GM18868 (cell line): Measurements from ENCODE around the gene PANK4.
"Not testable (repeated sequence)": the region's sequence is repeated elsewhere in the genome, so short reads cannot be mapped to it uniquely, and the experiment has no call there.

Experiments
- ATAC-seq: cut with Tn5 transposase; IDR thresholded peaks from one replicate; pipeline ENCODE4 v1.9.1; 2021; ENCODE audit warnings: mild to moderate bottlenecking, moderate library complexity; ENCODE audit not compliant: unreplicated experiment

Gene PANK4

DNA sequence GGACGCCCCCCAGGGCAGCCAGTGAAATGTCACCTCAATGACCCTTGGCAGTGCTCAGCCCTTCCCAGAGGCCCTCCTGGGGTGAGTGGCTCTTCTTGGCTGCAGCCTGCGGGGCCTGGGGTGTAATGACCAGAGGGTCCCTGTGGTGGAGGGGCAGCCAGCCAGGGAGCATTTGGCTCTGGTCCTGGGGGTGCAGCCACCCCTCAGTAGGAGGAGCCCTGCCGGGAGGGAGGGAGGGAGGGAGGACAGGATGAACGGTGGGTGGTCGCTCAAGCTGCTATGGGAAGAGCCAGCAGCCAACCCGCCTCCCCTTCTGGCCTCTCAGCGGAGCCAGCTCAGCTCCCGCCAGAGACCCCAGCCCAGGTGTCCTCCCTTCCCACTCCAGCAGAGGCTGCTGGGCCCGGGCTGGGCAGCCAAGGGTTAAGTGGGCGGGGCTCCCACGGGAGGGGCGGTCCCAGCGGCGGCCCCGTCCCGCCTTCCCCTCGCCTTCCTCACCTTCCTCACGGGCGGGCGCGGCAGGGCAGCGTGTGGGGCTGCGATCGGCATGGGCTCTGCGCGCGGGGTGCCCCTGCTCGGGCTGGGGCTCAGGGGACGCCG lies 59.3 kb downstream of the PANK4 start:
- ATAC-seq: no peak

DNA sequence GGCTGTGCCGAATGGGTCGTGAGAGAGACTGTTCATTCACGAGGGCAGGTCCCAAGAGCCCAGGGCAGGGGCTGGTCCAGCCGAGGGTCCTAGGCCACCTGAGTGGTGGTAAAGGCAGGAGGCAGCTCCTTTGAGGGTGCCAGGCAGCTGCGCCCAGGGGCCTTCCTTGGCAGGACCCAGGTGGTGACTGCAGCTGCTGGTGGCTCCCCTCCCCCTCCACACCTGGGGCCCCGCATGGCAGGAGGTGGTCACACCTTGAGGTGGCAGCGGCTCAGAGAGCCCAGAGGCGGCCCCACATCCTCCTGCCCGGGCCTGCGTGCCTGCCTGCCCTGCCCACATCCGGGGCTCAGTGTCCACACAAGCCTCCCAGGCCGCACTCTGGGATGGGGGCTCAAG lies 60.1 kb downstream of the PANK4 start:
- no peak for ATAC-seq

DNA sequence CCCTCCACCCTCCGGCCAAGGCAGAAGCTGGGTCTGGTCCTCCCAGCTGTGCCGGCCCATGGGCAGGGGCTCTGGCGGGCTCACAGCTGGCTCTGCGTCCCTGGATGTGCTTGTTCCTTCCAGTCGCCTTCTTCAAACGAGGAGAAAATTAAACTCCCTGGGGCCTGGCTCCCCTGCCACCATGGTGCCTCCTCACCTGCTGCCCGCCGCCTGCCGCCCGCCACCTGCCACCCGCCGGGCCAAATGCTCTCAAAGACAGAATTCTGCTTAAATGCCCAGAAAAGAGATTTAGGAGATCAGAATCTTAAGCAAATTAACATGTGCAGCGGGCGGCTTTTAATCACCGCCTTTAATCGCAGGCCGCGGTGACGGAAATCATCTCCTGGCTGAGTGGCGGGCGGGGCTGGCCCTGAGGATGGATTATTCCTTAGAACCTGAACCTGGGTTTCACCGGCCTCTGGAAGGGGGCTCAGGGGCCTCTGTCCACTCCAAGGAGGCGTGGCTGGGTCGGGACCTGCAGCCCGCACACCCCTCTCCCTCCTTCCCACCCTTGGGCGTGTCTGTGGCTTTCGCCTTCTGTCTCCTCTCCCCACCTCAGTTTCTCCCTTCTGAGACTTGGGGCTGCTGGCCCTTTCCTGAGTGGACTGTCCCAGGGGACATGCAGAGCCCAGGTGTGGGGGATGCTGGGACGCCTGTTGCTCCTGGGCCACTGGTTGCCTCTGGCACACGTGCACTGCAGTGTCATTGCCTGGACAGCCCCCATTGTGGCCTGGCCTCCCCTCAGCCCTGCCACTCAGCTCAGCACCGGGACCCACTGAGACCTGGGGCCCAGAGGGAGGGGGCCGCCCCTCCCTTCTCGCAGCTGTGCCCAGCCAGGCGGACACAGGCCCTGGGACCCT lies 60.8 kb downstream of the PANK4 start:
- ATAC-seq: no peak

DNA sequence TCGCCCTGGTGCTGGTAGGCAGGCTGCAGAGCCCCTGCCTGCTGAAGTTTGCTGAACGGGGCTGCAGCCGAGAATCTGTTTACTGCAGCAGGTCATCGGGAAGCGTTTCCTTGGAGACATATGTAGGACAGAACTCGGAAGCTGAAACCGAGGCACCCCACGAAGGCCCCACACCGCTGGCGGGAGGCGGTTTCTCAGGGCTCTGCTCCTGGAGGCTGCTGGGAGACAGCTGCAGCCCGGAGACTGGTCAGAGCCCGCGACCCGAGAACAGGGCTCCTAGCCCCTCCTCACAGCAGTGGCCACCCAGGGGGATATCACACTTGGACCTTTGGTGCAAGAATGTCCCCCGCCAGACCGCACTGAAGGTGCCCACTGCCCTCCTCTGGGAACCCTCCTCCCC lies 63.0 kb downstream of the PANK4 start:
- no peak for ATAC-seq

DNA sequence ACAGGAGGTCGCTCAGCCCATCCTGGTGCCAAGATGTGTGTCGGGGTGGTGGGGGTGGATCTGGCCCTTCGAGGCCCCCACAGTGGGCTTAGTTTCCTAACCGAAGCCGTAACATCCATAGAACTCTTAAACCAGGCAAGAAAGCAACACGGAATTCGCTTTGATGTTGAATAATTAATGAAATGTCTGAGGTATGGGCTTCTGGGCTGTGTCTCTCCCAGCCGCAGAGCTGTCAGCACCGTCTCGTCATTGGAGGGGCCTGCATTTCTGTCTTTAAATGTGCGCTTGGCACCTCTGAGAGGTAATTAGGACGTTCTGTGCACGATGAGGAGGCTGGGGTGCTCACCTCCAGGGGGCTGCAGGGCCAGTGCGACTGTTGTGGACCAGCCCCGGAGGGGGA lies 63.6 kb downstream of the PANK4 start:
- no peak for ATAC-seq

DNA sequence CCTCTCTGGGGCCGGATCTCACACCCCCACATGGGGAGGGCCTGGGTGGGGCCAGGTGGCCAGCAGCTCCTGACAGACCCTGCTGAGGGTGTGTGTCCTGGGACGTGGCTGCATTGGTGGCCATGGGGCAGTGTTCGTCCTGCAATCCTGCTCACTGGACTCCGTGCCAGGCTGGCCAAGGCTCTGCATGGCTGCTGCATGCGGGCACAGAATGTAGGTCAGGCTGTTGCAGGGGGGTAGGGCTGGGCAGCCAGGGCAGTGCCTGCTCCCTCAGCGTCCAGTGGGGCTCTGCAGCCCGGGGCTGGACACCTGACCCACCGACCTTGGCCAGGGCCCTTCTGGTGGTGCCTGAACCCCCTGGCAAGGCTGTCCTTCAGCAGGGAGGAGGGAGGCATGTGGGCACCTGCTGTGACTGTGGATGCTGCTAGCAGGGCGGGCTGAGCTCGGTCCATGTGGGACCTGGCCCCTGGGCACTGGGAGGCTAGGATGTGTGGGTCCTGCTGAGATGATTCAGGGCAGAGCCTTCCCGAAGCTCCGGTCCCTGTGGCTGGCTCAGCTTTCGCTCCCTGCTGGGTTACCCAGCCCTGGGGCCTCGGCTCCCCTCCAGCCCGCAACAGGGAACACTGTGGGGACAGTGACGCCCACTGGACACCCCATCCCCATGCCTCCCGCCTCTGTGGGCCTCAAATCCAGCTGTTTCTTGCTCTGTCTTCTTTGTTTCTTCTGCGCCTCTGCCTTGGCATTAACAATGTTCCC lies 65.2 kb downstream of the PANK4 start:
- no peak for ATAC-seq

DNA sequence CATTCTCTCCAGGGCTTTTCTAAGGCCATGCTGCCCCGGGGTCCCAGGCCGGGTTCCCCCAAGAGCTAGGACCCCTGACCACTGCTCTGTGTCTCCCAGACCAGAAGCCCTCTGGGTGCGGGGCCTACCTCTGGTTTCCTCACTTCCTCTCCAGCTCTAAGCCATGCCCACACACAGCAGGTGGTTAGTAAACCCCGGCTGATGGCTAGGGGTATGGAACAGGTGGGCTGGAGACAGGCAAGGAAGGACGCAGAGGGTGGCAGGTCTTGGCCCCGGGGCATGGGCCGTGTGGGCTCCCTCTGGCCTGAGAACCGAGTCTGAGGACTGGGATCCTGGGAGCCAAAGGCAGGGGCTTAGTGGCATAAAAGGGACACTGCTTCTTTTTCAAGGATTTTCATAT lies 66.2 kb downstream of the PANK4 start:
- no peak for ATAC-seq

DNA sequence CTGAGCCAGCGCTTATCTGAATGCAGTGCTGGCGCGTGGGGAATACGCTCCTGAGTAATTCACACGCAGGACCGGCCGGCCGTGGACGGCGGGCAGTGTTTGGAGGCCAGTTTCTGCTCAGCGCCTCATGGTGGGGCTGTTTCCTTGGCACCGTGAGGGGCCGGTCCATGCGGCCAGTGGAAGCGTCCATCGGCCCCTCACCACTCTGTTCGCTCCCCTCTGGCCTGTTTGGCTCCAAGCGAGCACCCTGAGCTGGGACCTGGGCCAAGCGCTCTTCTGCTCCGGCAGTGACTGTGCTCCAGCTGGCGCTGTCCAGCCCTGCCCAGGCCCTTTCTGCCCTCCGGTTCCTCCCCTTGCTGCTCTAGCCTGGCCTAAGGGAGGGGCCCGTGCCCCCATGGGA lies 66.6 kb downstream of the PANK4 start:
- ATAC-seq: no peak

DNA sequence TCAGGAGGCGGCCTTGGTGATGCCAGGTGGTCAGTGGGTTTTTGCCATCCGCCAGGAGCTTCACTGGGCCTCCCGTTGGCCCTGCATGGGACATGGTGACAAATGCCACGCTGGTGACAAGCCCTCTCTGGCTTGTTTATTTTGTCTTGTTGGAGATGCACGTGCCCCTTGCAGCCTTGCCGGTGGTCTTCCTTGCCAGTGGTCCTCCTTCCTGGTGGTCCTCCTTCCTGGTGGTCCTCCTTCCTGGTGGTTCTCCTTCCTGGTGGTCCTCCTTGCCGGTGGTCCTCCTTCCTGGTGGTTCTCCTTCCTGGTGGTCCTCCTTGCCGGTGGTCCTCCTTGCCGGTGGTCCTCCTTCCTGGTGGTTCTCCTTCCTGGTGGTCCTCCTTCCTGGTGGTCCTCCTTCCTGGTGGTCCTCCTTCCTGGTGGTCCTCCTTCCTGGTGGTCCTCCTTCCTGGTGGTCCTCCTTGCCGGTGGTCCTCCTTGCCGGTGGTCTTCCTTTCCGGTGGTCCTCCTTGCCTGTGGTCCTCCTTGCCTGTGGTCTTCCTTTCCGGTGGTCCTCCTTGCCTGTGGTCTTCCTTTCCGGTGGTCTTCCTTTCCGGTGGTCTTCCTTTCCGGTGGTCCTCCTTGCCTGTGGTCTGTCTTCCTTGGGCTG lies 67.2 kb downstream of the PANK4 start:
- not testable (repeated sequence) for ATAC-seq

DNA sequence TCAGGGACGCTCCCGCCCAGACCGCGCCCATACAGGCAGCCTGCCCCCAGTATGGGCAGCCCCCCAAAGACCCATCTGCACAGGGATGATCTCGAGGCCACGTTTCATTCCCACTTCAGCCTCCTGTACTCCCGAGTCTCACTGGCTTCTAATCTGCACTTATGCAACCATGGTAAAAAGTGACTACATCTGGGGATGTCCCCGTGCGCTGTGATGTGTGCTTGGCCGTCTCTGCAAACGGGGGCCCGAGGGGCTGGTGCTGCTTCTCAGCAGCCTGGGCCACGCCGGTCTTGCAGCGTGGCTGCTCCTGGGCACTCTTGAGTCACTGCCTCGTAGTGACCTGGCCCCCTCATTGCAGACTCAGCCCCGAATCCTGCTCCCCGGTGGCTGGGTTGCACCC lies 67.7 kb downstream of the PANK4 start:
- ATAC-seq: no peak
